Esophagus squamous epithelium (tissue), 5 donors: ENCODE data around the gene LY86. TPM values are rescaled to one million over a fixed set of nuclear protein-coding genes. Genes with fewer than 3 reads are reported as not detected.

Source experiments
- DNase-seq: peaks from one replicate; lab custom pipeline; 2025; lab: John Stamatoyannopoulos, UW
- H3K27ac ChIP-seq, 4 donors: fragments of 200-600 bp; sonication (generic); one replicate each; pipeline ENCODE4 v1.5.1; 2016 to 2019; ENCODE audit warnings: mild to moderate bottlenecking in 1 of 4
- H3K27me3 ChIP-seq, 4 donors: fragments of 200-600 bp; sonication (generic); 1 replicate in 3 of 4; 2 replicates in 1 of 4; pipeline versions ENCODE4 v1.5.1 to v1.6.0; 2017 to 2021; ENCODE audit warnings: antibody characterized with exemption in 1 of 4
- H3K36me3 ChIP-seq, 3 donors: fragments of 200-600 bp; sonication (generic); one replicate each; pipeline ENCODE4 v1.5.1; 2016 to 2019
- H3K4me1 ChIP-seq, 3 donors: fragments of 200-600 bp; sonication (generic); one replicate each; pipeline ENCODE4 v1.5.1; 2017 to 2019
- H3K4me3 ChIP-seq, 4 donors: fragments of 200-600 bp; sonication (generic); 1 replicate in 3 of 4; 2 replicates in 1 of 4; pipeline ENCODE4 v1.5.1; 2016 to 2019; ENCODE audit warnings: mild to moderate bottlenecking in 2 of 4, moderate library complexity in 1 of 4
- H3K9me3 ChIP-seq, 3 donors: fragments of 200-600 bp; sonication (generic); one replicate each; pipeline ENCODE4 v1.5.1; 2016 to 2019
- POLR2A ChIP-seq, 4 donors: fragments of 450-650 bp; IDR thresholded peaks; one replicate each; pipeline ENCODE4 v1.6.1; 2017; ENCODE audit warnings: antibody characterized with exemption in 4 of 4, mild to moderate bottlenecking in 4 of 4, moderate library complexity in 3 of 4
- WGBS, 2 donors: methylation state at CpG; one replicate each; pipeline ENCODE4 v1.1.5; 2018; 5-methylcytosine and 5-hydroxymethylcytosine counted together
- intact Hi-C: fragments of 100-400 bp; cut with DNase I; formaldehyde crosslinking; loops from one replicate; pipeline ENCODE4 v1.15.0; 2022
- total RNA-seq, 4 donors: library from RNA; depleted of rRNA; stranded (reverse); fragments of >200 nt; gene quantifications; one replicate each; pipeline ENCODE4 v1.1.0, GENCODE V29; 2016
- TF ChIP-seq, protein P1 (sequence below), 6 experiments: fragments of 450-650 bp in 4 of 6; fragments of 200-600 bp in 2 of 6; sonication (generic) in 2 of 6; IDR thresholded peaks; one replicate each; pipeline ENCODE4 v1.5.1; 2016 to 2019; ENCODE audit warnings: antibody characterized with exemption in 6 of 6, mild to moderate bottlenecking in 4 of 6, moderate library complexity in 4 of 6
- donor health status: DM: yes; HTN: yes; CAD: no.

The LY86 gene
- total RNA-seq, 4 donors from 2014 or later, result 2.3 TPM; not detected in 2

DNA sequence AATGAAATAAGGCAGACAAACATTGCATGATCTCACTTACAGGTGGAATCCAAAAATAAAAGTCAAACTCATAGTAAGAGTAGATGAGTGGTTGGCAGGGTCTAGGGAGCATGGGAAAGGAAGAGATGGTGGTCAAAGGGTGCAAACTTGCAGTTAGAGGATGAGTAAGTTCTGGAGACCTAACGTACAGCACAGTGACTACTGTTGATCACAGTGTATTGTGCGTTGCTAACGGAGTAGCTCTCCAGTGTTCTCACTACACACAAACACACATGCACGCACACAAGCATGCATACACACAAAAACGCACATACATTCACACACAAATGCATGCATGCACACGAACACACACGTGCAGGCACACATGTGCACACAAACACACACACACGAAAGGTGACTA, 54.9 kb downstream of the LY86 start:
- DNase-seq, result no peak
- Histone ChIP-seq H3K27ac (no peak overlapping the region), H3K4me1 (peaks cover 0 to 7% (median 0%) of the 10 kb centered on the region in 3 donors), H3K9me3 (no peaks in the 10 kb centered on the region), H3K4me3 (no peak overlapping the region), H3K27me3 (peaks cover 0 to 8% (median 0%) of the 10 kb centered on the region in 4 donors), H3K36me3 (no peaks in the 10 kb centered on the region)
- WGBS, 2 donors, result 85 to 89% methylated on average over 8 of the region's 8 CpGs
- TF ChIP-seq, protein P1, sequence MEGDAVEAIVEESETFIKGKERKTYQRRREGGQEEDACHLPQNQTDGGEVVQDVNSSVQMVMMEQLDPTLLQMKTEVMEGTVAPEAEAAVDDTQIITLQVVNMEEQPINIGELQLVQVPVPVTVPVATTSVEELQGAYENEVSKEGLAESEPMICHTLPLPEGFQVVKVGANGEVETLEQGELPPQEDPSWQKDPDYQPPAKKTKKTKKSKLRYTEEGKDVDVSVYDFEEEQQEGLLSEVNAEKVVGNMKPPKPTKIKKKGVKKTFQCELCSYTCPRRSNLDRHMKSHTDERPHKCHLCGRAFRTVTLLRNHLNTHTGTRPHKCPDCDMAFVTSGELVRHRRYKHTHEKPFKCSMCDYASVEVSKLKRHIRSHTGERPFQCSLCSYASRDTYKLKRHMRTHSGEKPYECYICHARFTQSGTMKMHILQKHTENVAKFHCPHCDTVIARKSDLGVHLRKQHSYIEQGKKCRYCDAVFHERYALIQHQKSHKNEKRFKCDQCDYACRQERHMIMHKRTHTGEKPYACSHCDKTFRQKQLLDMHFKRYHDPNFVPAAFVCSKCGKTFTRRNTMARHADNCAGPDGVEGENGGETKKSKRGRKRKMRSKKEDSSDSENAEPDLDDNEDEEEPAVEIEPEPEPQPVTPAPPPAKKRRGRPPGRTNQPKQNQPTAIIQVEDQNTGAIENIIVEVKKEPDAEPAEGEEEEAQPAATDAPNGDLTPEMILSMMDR (IDR thresholded peaks at IDR 0.05), result no peak
- no peak for TF ChIP-seq POLR2A (IDR thresholded peaks at IDR 0.05)
- intact Hi-C loops, result no loop called here

DNA sequence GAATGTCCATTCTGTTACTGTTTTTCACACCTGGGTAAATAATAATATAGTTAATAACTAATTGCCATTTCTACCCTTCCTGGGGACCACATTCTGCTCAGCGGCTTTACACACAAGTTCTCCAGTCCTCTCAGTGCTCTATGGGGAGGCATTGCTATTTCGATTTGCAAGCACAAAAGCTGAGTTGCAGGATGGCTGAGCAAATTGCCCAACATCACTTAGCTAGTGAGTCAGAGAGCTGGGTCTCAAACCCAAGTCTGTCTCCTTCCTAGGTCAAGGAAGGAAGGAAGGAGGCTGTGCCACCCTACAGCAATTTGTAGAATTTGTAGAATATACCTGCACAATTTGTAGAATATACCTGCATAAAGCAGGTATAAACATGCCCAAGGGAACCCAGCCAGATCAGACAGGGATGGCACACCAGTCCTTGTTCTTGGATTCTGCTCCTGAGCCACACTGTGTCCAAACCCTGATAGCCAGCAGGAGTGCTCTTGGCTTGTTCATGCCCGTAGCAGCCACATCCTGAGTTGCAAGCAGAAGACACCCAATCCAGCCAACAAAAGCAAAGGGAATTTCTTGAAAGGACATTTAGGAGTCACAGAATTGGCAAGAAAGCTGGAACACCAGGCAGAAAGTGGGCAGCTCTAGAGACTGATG, 56.9 kb downstream of the LY86 start:
- no peak overlapping the region for H3K27ac ChIP-seq
- no peak overlapping the region for H3K4me3 ChIP-seq
- H3K4me1 ChIP-seq, result peaks cover 0 to 7% (median 0%) of the 10 kb centered on the region in 3 donors
- no peaks in the 10 kb centered on the region for H3K36me3 ChIP-seq
- H3K9me3 ChIP-seq, result no peaks in the 10 kb centered on the region
- WGBS, 2 donors, result 73% methylated on average over 2 of the region's 3 CpGs
- DNase-seq, result no peak
- intact Hi-C loops, result no loop called here
- no peak for TF ChIP-seq POLR2A (IDR thresholded peaks at IDR 0.05)
- TF ChIP-seq, protein P1 (IDR thresholded peaks at IDR 0.05), result no peak
- H3K27me3 ChIP-seq, result peaks cover 0 to 8% (median 0%) of the 10 kb centered on the region in 4 donors

DNA sequence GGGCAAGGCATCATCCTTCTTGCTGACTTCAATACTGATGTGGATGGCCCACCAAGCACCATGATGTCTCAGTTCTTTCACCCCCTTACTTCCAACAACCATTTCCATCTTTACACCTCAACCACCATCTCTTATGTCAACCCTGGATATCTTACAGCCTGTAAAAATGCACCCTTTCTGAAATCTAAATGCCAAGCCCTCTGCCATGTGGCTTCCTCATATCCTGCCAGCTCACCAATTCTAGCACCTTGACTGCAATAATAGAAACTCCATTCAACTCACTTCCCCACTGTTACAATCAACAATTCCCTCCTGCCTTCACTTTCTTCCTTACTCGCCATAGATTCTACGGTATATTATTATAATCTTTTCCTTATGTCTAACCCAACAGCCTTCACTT, 57.9 kb downstream of the LY86 start:
- intact Hi-C loops, result no loop called here

DNA sequence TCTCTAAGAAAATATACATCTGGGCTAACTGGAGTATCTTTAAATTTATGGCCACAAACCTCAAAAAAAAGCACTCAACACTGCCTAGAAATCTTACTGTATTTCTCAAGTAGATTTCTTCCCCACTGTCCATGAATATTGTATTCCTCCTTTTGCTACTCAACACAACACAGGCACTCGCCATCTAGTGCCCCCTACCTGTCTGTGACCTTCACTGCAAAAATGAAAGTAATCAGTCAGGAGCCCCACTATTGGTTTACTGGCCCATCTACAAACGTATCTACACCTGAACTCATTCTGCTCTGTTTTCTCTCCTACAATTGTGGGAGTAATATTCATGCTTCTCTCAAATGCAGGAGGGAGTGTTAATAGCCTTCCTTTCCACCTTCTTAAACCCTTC, 58.3 kb downstream of the LY86 start:
- Histone ChIP-seq H3K4me1 (peaks cover 0 to 7% (median 0%) of the 10 kb centered on the region in 3 donors), H3K36me3 (no peaks in the 10 kb centered on the region), H3K27me3 (peaks cover 0 to 8% (median 0%) of the 10 kb centered on the region in 4 donors), H3K9me3 (no peaks in the 10 kb centered on the region), H3K27ac (no peak overlapping the region), H3K4me3 (no peak overlapping the region)
- no peak for DNase-seq
- intact Hi-C loops, result no loop called here
- TF ChIP-seq, protein P1 (IDR thresholded peaks at IDR 0.05), result no peak
- TF ChIP-seq POLR2A (IDR thresholded peaks at IDR 0.05), result no peak
- WGBS, 2 donors, result 61 to 67% methylated on average over 2 of the region's 2 CpGs

More for the DNA sequence above, 57.9 kb downstream of the LY86 start:
- Histone ChIP-seq H3K36me3 (no peaks in the 10 kb centered on the region), H3K27me3 (peaks cover 0 to 8% (median 0%) of the 10 kb centered on the region in 4 donors), H3K27ac (no peak overlapping the region), H3K9me3 (no peaks in the 10 kb centered on the region), H3K4me3 (no peak overlapping the region), H3K4me1 (peaks cover 0 to 7% (median 0%) of the 10 kb centered on the region in 3 donors)
- TF ChIP-seq POLR2A (IDR thresholded peaks at IDR 0.05), result no peak
- TF ChIP-seq, protein P1 (IDR thresholded peaks at IDR 0.05), result no peak
- DNase-seq, result no peak
- 67 to 100% methylated on average over 2 of the region's 2 CpGs for WGBS, 2 donors

DNA sequence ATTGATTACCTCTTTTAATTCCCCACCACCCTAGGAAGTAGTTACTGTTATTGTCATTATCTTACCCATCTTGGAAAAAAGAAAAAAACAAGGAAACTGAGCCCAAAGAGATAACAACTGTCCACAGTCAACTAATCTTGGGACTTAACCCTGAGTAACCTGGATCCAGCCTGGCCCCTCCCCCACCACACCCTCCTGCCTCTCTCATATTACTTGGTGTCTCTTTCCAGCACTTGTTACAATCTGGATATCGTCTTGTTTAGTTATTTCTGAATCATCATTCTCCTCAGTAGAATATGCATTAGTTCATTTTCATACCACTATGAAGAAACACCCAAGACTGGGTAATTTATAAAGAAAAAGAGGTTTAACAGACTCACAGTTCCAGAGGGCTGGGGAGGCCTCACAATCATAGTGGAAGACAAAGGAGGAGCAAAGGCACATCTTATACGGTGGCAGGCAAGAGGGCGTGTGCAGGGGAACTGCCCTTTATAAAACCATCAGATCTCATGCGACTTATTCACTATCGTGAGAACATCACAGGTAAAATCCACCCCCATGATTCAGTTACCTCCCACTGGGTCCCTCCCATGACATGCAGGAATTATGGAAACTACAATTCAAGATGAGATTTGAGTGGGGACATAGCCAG, 60.3 kb downstream of the LY86 start:
- H3K9me3 ChIP-seq, result no peaks in the 10 kb centered on the region
- no peaks in the 10 kb centered on the region for H3K36me3 ChIP-seq
- intact Hi-C loops, result no loop called here
- no peak for DNase-seq
- H3K4me1 ChIP-seq, result peaks cover 0 to 7% (median 0%) of the 10 kb centered on the region in 3 donors
- TF ChIP-seq, protein P1 (IDR thresholded peaks at IDR 0.05), result no peak
- TF ChIP-seq POLR2A (IDR thresholded peaks at IDR 0.05), result no peak
- H3K27me3 ChIP-seq, result peaks cover 0 to 13% (median 0%) of the 10 kb centered on the region in 4 donors
- H3K4me3 ChIP-seq, result no peak overlapping the region
- H3K27ac ChIP-seq, result no peak overlapping the region
- WGBS, 2 donors, result 81 to 85% methylated on average over 5 of the region's 5 CpGs
